Spleen (tissue), 11 donors: ENCODE results near the gene RPA1. TPM values are rescaled to one million over a fixed set of nuclear protein-coding genes. Genes with fewer than 3 reads are reported as not detected.

Experiments used
- DNase-seq: peaks from one replicate; pipeline ENCODE4 v3.0.0-alpha.2; 2020
- H3K27ac ChIP-seq, 8 donors: fragments of 200-600 bp; sonication (generic) in 7 of 8; 1 replicate in 4 of 8; 2 replicates in 4 of 8; pipeline versions ENCODE4 v1.5.0 to v1.8.0; 2016 to 2021; ENCODE audit warnings: inconsistent platforms in 4 of 8, mild to moderate bottlenecking in 4 of 8, moderate library complexity in 1 of 8
- H3K27me3 ChIP-seq, 7 donors: fragments of 200-600 bp; sonication (generic) in 6 of 7; replicated peaks in 1 of 7; 1 replicate in 4 of 7; 2 replicates in 3 of 7; pipeline versions ENCODE4 v1.5.0 to v1.8.0; 2016 to 2021; ENCODE audit warnings: inconsistent platforms in 3 of 7, mild to moderate bottlenecking in 1 of 7
- H3K36me3 ChIP-seq, 6 donors: fragments of 200-600 bp; sonication (generic) in 5 of 6; 1 replicate in 4 of 6; 2 replicates in 2 of 6; pipeline versions ENCODE4 v1.5.0 to v1.8.0; 2016 to 2021; ENCODE audit warnings: inconsistent platforms in 2 of 6
- H3K4me1 ChIP-seq, 6 donors: fragments of 200-600 bp; sonication (generic) in 5 of 6; 1 replicate in 3 of 6; 2 replicates in 3 of 6; pipeline versions ENCODE4 v1.5.0 to v1.8.0; 2016 to 2021; ENCODE audit warnings: inconsistent platforms in 3 of 6
- H3K4me3 ChIP-seq, 8 donors: fragments of 200-600 bp; sonication (generic) in 7 of 8; 1 replicate in 4 of 8; 2 replicates in 4 of 8; pipeline versions ENCODE4 v1.5.0 to v1.8.0; 2016 to 2021; ENCODE audit warnings: inconsistent platforms in 4 of 8, mild to moderate bottlenecking in 4 of 8, moderate library complexity in 2 of 8
- H3K9me3 ChIP-seq, 8 donors: fragments of 200-600 bp; sonication (generic) in 7 of 8; 1 replicate in 4 of 8; 2 replicates in 4 of 8; pipeline versions ENCODE4 v1.5.0 to v1.8.0; 2016 to 2021; ENCODE audit warnings: inconsistent platforms in 4 of 8
- POLR2A ChIP-seq, 3 donors: fragments of 450-650 bp; IDR thresholded peaks; one replicate each; pipeline ENCODE4 v1.5.1; 2017; ENCODE audit warnings: antibody characterized with exemption in 3 of 3, mild to moderate bottlenecking in 1 of 3
- POLR2AphosphoS5 ChIP-seq, 3 donors: sonication (generic); formaldehyde crosslinking; IDR thresholded peaks; one replicate each; pipeline ENCODE4 v1.5.1; 2017; ENCODE audit warnings: antibody characterized with exemption in 3 of 3
- WGBS, 5 donors: extraction: QIAGEN DNeasy Blood & Tissue Kit in 3 of 5; methylation state at CpG; one replicate each; pipeline versions ENCODE4 v1.1.5 to v1.1.7; 2013 to 2018; 5-methylcytosine and 5-hydroxymethylcytosine counted together
- intact Hi-C: fragments of 100-400 bp; cut with DNase I; formaldehyde crosslinking; loops from one replicate; pipeline ENCODE4 v1.15.0; 2023; ENCODE audit warnings: low total_unique reads
- polyA plus RNA-seq, 3 donors: library from polyadenylated mRNA; stranded (reverse); fragments of 200-250 nt; gene quantifications; one replicate each; pipeline ENCODE4 v1.2.1, GENCODE V29; 2013
- total RNA-seq, 7 donors: library from RNA; depleted of rRNA in 3 of 7; stranded (reverse); fragments of >200 nt in 3 of 7; fragmentation: NEBNext Ultra II Directional in 4 of 7; extraction: Animal tissue kit (Norgen Biotek cat#: 25700) in 4 of 7; gene quantifications; one replicate each; pipeline versions ENCODE4 v1.1.0 to v1.2.1, GENCODE V29; 2016 to 2021
- TF ChIP-seq, protein P1 (sequence below), 11 experiments: fragments of 200-600 bp in 7 of 11; fragments of 450-650 bp in 4 of 11; sonication (generic) in 4 of 11; IDR thresholded peaks in 8 of 11; conservative IDR thresholded peaks in 3 of 11; 1 replicate in 7 of 11; 2 replicates in 4 of 11; pipeline versions ENCODE4 v1.4.0 to v1.8.0; 2016 to 2021; ENCODE audit warnings: antibody characterized with exemption in 11 of 11, inconsistent platforms in 4 of 11, mild to moderate bottlenecking in 1 of 11
- donor health status: healthy with polysubstance abuse.
- donor health status: DM: no; HTN: no; CAD: no; lungs with moderate emphysema.
- donor health status: DM: no; HTN: no; CAD: no.
- donor health status: Bipolar disorder and iron deficiency.
- donor health status: healthy.
- donor health status: DM: no; HTN: no; CAD: no.
- donor health status: DM: yes; HTN: yes; CAD: no.

RPA1 gene
- total and polyA plus RNA-seq, 10 donors = 20.7 to 101 (median 35.1) TPM

DNA sequence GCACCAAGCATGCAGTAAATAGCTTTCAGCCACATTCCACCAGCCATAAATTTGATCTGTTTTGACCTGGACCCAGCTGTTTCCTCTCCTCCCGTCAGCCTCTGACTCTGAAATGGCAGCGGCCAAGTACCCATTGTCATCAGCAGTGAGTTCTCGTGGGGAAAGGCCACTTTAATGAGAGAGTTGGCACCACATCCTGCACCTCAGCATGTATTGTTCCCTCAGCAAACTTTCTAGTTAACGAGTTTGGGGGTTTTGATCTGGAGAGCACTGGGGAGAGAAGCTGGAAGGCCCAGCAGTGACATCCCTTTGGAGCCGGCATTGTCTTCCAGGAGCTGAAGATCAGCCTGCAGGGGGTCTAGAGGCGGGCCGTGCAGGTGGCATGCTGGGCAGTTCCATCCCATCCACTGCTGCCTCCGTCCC lies 84.9 kb downstream of the RPA1 start:
- intact Hi-C loops = no loop called here
- Histone ChIP-seq H3K27ac (no peak overlapping the region), H3K36me3 (no peaks in the 10 kb centered on the region), H3K9me3 (no peaks in the 10 kb centered on the region), H3K4me1 (peaks cover 0 to 8% (median 0%) of the 10 kb centered on the region in 6 donors), H3K27me3 (peaks cover 0 to 43% (median 12%) of the 10 kb centered on the region in 7 donors), H3K4me3 (no peak overlapping the region)
- DNase-seq = no peak
- TF ChIP-seq POLR2A (IDR thresholded peaks at IDR 0.05) = no peak
- peak in 2 of 3 donors; percentile 9 to 71 for TF ChIP-seq POLR2AphosphoS5 (IDR thresholded peaks at IDR 0.05)
- TF ChIP-seq, protein P1, sequence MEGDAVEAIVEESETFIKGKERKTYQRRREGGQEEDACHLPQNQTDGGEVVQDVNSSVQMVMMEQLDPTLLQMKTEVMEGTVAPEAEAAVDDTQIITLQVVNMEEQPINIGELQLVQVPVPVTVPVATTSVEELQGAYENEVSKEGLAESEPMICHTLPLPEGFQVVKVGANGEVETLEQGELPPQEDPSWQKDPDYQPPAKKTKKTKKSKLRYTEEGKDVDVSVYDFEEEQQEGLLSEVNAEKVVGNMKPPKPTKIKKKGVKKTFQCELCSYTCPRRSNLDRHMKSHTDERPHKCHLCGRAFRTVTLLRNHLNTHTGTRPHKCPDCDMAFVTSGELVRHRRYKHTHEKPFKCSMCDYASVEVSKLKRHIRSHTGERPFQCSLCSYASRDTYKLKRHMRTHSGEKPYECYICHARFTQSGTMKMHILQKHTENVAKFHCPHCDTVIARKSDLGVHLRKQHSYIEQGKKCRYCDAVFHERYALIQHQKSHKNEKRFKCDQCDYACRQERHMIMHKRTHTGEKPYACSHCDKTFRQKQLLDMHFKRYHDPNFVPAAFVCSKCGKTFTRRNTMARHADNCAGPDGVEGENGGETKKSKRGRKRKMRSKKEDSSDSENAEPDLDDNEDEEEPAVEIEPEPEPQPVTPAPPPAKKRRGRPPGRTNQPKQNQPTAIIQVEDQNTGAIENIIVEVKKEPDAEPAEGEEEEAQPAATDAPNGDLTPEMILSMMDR (IDR thresholded peaks at IDR 0.05 in 8 of 11, conservative IDR thresholded peaks at IDR 0.05 in 3 of 11) = no peak
- 33 to 47% (median 44%) methylated on average over 7 to 8 of the region's 8 CpGs for WGBS, 5 donors

DNA sequence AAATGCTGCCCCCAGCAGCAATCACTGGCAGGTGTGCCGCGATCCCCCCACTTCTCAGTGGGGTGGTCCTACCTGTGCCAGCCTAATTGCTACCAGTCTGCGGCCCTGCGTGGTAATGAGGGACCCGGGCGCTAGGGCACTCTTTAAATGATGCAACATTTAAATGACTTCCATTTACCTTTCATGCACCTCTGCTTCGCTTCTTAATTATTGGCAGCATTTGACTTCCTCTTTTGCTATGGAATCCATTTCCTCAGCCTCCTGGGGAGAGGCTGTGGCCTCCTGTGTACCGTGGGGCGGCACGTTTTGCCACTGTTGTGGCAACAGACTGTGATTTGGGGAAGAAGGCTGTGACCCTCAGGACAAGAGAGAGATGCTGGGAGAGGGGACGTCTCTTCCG lies 86.1 kb downstream of the RPA1 start:
- H3K9me3 ChIP-seq = no peaks in the 10 kb centered on the region
- TF ChIP-seq POLR2A (IDR thresholded peaks at IDR 0.05) (no peak), POLR2AphosphoS5 (IDR thresholded peaks at IDR 0.05) (no peak)
- TF ChIP-seq, protein P1 (IDR thresholded peaks at IDR 0.05 in 8 of 11, conservative IDR thresholded peaks at IDR 0.05 in 3 of 11) = no peak
- H3K4me3 ChIP-seq = no peak overlapping the region
- no peak overlapping the region for H3K27ac ChIP-seq
- WGBS, 5 donors = 44 to 70% (median 46%) methylated on average over 12 of the region's 12 CpGs
- intact Hi-C loops = no loop called here
- no peak for DNase-seq
- H3K27me3 ChIP-seq = peaks cover 0 to 31% (median 8%) of the 10 kb centered on the region in 7 donors
- H3K36me3 ChIP-seq = no peaks in the 10 kb centered on the region
- H3K4me1 ChIP-seq = peaks cover 0 to 8% (median 2%) of the 10 kb centered on the region in 6 donors

DNA sequence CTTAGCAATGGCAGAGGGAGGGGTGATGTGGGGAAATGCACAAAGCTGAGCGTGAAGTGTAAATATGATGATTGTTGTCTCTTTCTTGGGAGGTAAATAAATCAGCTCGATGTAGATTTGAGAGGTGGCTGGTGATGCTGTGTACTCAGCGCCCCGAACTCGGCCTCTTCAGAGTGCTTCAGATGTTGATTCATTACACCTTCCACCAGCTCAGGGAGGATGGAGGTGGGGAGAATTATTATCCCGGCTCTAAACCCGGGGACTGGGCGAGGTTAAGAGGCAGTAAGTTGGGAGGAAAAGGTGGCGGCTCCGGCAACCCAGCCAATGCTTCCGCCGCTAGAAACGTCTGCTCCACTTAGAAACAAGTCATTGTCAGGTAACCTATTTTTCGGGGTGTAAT lies 86.5 kb downstream of the RPA1 start:
- H3K4me1 ChIP-seq = peaks cover 0 to 8% (median 2%) of the 10 kb centered on the region in 6 donors
- H3K9me3 ChIP-seq = no peaks in the 10 kb centered on the region
- H3K27me3 ChIP-seq = peaks cover 0 to 27% (median 6%) of the 10 kb centered on the region in 7 donors
- no peak overlapping the region for H3K27ac ChIP-seq
- H3K4me3 ChIP-seq = no peak overlapping the region
- intact Hi-C loops = no loop called here
- no peaks in the 10 kb centered on the region for H3K36me3 ChIP-seq
- WGBS, 5 donors = 82 to 91% (median 88%) methylated on average over 14 of the region's 14 CpGs
- TF ChIP-seq POLR2AphosphoS5 (IDR thresholded peaks at IDR 0.05) (no peak), POLR2A (IDR thresholded peaks at IDR 0.05) (no peak)
- TF ChIP-seq, protein P1 (IDR thresholded peaks at IDR 0.05 in 8 of 11, conservative IDR thresholded peaks at IDR 0.05 in 3 of 11) = no peak
- no peak for DNase-seq

DNA sequence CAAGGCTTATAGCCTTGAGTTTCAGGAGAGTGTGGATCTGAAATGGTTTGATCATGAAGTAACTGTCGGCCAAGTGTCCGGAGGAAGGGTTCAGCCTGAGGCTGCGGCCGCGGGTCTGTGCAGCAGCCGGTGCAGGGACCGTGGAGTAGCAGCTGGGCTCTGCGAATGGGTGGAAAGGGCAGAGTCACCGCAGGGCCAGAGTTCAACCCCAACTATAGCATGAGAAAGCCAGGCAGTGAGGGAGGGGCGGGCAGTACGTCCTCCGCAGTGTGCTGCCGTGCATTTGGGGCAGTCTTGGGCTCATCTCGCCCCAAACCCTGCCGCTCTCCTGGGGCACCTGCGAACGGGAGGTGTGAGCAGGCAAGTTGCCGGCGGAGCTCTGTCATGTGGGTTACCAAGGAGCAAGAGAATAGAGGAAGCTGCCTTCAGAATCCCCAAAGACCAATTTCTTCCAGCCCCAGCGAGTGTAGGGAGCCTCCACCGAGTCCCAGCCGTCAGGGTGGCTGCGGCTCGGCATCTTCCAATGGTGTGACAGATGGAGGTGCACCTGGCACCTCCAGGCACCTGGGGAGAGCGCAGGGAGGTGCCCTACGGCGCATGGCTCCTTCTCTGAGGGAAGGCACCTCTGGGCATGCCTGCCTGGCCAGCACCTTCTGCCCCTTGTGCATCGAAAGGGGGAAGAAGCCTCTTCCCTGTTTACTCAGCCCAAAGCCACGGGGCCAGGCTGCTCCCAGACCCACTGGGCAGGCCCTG lies 87.3 kb downstream of the RPA1 start:
- intact Hi-C loops = no loop called here
- H3K4me1 ChIP-seq = peaks cover 0 to 8% (median 2%) of the 10 kb centered on the region in 6 donors
- WGBS, 5 donors = 86 to 89% (median 89%) methylated on average over 19 to 29 of the region's 29 CpGs
- no peak for TF ChIP-seq POLR2AphosphoS5 (IDR thresholded peaks at IDR 0.05)
- no peak for TF ChIP-seq POLR2A (IDR thresholded peaks at IDR 0.05)
- TF ChIP-seq, protein P1 (IDR thresholded peaks at IDR 0.05 in 8 of 11, conservative IDR thresholded peaks at IDR 0.05 in 3 of 11) = no peak
- no peak overlapping the region for H3K27ac ChIP-seq
- peaks cover 0 to 19% (median 0%) of the 10 kb centered on the region in 7 donors for H3K27me3 ChIP-seq
- no peak overlapping the region for H3K4me3 ChIP-seq
- H3K36me3 ChIP-seq = no peaks in the 10 kb centered on the region
- no peak for DNase-seq
- no peaks in the 10 kb centered on the region for H3K9me3 ChIP-seq
